ENCODE results near the gene ABCG1. TPM values are rescaled to one million over a fixed set of nuclear protein-coding genes. Genes with fewer than 3 reads are reported as not detected.

ABCG1 gene
- total RNA-seq, 3 donors from 2014 or later = 10.6 to 26.2 (median 23.7) TPM

DNA sequence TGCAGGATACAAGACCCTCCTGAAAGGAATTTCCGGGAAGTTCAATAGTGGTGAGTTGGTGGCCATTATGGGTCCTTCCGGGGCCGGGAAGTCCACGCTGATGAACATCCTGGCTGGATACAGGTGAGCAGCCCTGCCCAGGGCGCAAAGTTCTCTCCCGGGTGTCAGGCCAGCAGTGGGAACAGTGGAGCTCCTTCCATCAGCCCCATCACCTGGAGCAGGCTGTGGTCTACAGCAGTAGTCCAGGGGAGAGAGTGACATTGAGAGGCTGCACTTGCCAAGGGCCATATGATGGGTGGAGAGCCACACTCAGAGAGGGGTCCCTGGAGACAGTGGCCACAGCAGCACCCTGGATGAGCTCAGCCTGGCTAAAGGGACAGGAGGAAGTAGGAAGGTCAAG is 52.1 kb downstream of the ABCG1 start:
- DNase-seq (ENCODE audit: low spot score in 2 of 2) = no peak
- H3K4me3 ChIP-seq = no peak overlapping the region
- TF ChIP-seq, protein P1, sequence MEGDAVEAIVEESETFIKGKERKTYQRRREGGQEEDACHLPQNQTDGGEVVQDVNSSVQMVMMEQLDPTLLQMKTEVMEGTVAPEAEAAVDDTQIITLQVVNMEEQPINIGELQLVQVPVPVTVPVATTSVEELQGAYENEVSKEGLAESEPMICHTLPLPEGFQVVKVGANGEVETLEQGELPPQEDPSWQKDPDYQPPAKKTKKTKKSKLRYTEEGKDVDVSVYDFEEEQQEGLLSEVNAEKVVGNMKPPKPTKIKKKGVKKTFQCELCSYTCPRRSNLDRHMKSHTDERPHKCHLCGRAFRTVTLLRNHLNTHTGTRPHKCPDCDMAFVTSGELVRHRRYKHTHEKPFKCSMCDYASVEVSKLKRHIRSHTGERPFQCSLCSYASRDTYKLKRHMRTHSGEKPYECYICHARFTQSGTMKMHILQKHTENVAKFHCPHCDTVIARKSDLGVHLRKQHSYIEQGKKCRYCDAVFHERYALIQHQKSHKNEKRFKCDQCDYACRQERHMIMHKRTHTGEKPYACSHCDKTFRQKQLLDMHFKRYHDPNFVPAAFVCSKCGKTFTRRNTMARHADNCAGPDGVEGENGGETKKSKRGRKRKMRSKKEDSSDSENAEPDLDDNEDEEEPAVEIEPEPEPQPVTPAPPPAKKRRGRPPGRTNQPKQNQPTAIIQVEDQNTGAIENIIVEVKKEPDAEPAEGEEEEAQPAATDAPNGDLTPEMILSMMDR (IDR thresholded peaks at IDR 0.05) = no peak
- TF ChIP-seq POLR2AphosphoS5 (IDR thresholded peaks at IDR 0.05) (no peak), POLR2A (IDR thresholded peaks at IDR 0.05) (no peak)
- H3K9me3 ChIP-seq = no peaks in the 10 kb centered on the region
- H3K27me3 ChIP-seq = no peaks in the 10 kb centered on the region
- no peaks in the 10 kb centered on the region for H3K4me1 ChIP-seq
- intact Hi-C loops (cut with DNase I; ENCODE audit: low total_unique reads) = no loop called here
- no peak overlapping the region for H3K27ac ChIP-seq
- no peaks in the 10 kb centered on the region for H3K36me3 ChIP-seq

DNA sequence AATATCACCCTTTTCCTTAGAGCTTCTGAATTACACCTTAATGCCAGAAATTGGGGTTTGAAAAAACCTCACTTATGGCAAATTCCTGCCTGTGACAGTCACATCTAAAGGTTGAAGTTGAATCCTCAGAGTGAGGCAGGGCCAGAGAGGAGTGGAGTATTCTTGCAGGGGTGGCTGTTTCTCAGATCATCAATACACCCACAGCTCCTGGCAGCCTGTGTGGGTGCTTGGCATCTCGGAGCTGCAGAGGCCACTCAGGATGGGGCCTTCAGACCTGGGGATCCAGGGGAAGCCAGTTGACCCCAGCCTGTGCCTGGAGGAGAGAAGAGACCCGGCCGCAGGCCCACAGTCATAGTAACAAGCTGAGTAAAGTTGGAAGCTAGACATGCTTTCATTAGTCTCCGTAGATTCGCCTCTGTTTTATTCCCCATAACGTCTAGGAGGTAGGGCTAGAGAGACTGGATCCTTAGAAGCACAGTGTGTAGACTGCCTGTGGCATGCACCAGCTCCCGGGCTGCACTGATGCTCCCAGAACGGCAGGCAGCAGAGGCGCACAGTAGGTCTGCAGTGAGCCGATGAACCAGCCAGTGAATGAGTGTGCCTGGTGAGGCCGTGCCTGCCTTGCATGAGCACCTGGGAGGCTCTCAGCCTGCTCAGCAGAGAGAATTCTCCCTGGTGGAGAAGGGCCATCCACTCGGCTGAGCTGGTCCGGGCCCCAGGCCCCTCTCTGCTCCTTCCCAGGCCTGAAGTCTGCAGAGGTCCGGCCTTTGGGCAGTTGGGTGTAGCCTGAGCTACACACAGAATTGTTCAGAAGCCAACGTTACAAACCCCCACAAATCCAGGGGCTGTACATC is 53.4 kb downstream of the ABCG1 start:
- intact Hi-C loops (cut with DNase I; ENCODE audit: low total_unique reads) = no loop called here
- no peaks in the 10 kb centered on the region for H3K4me1 ChIP-seq
- H3K27me3 ChIP-seq = no peaks in the 10 kb centered on the region
- H3K9me3 ChIP-seq = no peaks in the 10 kb centered on the region
- TF ChIP-seq POLR2AphosphoS5 (IDR thresholded peaks at IDR 0.05) = no peak
- TF ChIP-seq, protein P1 (IDR thresholded peaks at IDR 0.05) = no peak
- TF ChIP-seq POLR2A (IDR thresholded peaks at IDR 0.05) = no peak
- DNase-seq (ENCODE audit: low spot score in 2 of 2) = no peak
- H3K4me3 ChIP-seq = no peak overlapping the region
- H3K27ac ChIP-seq = no peak overlapping the region
- H3K36me3 ChIP-seq = no peaks in the 10 kb centered on the region

DNA sequence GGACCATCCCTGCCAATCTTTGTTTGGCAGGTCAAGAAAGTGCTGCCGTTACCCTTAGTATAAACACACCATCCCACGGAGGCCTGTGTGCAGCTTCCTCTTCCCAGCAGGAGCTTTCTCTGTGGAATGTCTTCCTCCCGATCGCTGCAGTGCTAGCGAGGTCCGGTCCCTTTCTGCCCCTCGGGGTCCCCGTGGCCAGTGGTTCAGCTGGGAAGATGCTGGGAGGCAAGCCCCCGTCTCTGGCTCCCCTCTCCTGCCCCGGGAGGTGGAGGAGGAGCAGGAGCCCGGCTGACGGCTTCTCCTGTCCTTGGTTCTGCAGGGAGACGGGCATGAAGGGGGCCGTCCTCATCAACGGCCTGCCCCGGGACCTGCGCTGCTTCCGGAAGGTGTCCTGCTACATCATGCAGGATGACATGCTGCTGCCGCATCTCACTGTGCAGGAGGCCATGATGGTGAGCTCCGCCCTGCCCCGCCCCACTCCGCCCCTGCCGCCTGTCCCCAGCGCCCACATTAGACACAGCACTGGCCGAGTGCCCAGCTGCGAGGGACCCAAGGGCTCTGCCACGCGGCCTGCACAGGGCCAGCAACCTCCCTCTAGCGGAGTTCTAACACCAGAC is 54.2 kb downstream of the ABCG1 start:
- intact Hi-C loops (cut with DNase I; ENCODE audit: low total_unique reads) = no loop called here
- no peaks in the 10 kb centered on the region for H3K27me3 ChIP-seq
- DNase-seq (ENCODE audit: low spot score in 2 of 2) = no peak
- no peak overlapping the region for H3K4me3 ChIP-seq
- peaks cover 0 to 3% of the 10 kb centered on the region in 2 donors for H3K9me3 ChIP-seq
- H3K27ac ChIP-seq = no peak overlapping the region
- no peaks in the 10 kb centered on the region for H3K36me3 ChIP-seq
- TF ChIP-seq POLR2A (IDR thresholded peaks at IDR 0.05) = no peak
- TF ChIP-seq, protein P1 (IDR thresholded peaks at IDR 0.05) = no peak
- TF ChIP-seq POLR2AphosphoS5 (IDR thresholded peaks at IDR 0.05) = no peak
- H3K4me1 ChIP-seq = no peaks in the 10 kb centered on the region

DNA sequence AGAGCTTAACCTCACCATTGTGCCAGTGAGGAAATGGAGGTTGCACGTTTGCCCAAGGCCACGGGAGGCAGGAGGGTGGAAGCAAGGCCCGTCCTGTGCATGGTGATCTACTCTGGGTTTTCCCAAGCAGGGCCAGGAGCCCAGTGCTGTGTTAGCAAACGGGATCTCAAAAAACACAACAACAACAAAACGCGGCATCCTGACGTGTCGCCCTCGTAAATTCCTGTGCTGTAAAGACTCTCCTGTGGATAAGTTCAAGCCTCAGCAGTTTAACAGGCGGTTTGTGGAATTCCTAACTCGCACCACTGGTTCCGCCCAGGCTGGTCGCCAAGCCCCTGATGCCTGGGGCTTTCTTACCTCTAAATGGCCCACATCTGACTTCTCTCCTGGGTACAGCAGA is 57.1 kb downstream of the ABCG1 start:
- H3K36me3 ChIP-seq = no peaks in the 10 kb centered on the region
- DNase-seq (ENCODE audit: low spot score in 2 of 2) = peak in 1 of 2 donors; percentile 59
- H3K27ac ChIP-seq = peak overlapping the region; percentile 52 to 54
- H3K9me3 ChIP-seq = peaks cover 0 to 3% of the 10 kb centered on the region in 2 donors
- H3K4me3 ChIP-seq = no peak overlapping the region
- no peaks in the 10 kb centered on the region for H3K4me1 ChIP-seq
- H3K27me3 ChIP-seq = no peaks in the 10 kb centered on the region
- intact Hi-C loops (cut with DNase I; ENCODE audit: low total_unique reads) = no loop called here
- TF ChIP-seq POLR2A (IDR thresholded peaks at IDR 0.05) = no peak
- peak in 1 of 3 donors; percentile 20 for TF ChIP-seq POLR2AphosphoS5 (IDR thresholded peaks at IDR 0.05)

DNA sequence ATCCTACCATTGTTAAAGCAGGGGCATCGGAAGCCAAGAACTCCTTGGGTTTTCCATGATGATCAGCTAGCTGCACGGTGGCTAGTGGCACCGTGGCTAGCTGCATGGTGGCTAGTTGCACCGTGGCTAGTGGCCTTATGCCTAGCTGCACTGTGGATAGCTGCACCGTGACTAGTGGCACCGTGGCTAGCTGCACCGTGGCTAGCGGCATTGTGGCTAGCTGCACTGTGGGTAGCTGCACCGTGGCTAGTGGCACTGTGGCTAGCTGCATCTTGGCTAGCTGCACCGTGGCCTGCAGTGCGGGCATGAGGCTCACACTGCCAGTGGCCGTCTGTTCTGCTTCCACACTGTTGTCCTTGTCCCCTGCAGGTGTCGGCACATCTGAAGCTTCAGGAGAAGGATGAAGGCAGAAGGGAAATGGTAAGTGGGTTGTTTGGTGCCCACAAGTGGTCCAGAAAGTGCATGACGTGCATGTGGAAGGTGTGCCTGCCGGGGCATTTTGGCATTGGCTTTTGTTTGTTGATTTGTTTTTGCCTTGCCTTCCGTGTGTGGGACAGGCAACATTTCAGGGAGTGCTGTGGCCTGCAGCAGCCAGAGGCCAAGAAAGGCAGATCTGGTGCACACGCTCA is 57.7 kb downstream of the ABCG1 start:
- TF ChIP-seq POLR2A (IDR thresholded peaks at IDR 0.05) = no peak
- TF ChIP-seq, protein P1 (IDR thresholded peaks at IDR 0.05) = no peak
- no peak for TF ChIP-seq POLR2AphosphoS5 (IDR thresholded peaks at IDR 0.05)
- Histone ChIP-seq H3K27ac (peak overlapping the region; percentile 52 to 54), H3K27me3 (no peaks in the 10 kb centered on the region), H3K4me3 (no peak overlapping the region), H3K9me3 (peaks cover 0 to 3% of the 10 kb centered on the region in 2 donors), H3K4me1 (no peaks in the 10 kb centered on the region), H3K36me3 (no peaks in the 10 kb centered on the region)
- DNase-seq (ENCODE audit: low spot score in 2 of 2) = no peak
- intact Hi-C loops (cut with DNase I; ENCODE audit: low total_unique reads) = no loop called here
